H9 (cell line): ENCODE results near the gene MYOCD. TPM values are rescaled to one million over a fixed set of nuclear protein-coding genes. Genes with fewer than 3 reads are reported as not detected.

Experiments used
- DNase-seq: peaks from one replicate; pipeline ENCODE4 v3.0.0-alpha.2; 2017
- H2AFZ ChIP-seq: one replicate; pipeline ENCODE4 v1.6.1; 2013; ENCODE audit warnings: mild to moderate bottlenecking, low read length, control low read depth, moderate library complexity
- H2AK5ac ChIP-seq: 2 replicates; pipeline ENCODE4 v1.6.1; 2013; ENCODE audit warnings: low read length, control low read depth, mixed read lengths; ENCODE audit not compliant: insufficient read length
- H2BK120ac ChIP-seq: one replicate; pipeline ENCODE4 v1.6.1; 2013; ENCODE audit warnings: low read depth, mild to moderate bottlenecking, low read length, control low read depth, inconsistent platforms; ENCODE audit not compliant: poor library complexity, severe bottlenecking
- H2BK12ac ChIP-seq: 2 replicates; pipeline ENCODE4 v1.6.1; 2013; ENCODE audit warnings: low read length, control low read depth, mixed read lengths, low read depth; ENCODE audit not compliant: insufficient read length
- H2BK15ac ChIP-seq: 2 replicates; pipeline ENCODE4 v1.6.1; 2013; ENCODE audit warnings: low read depth, low read length, control low read depth
- H2BK20ac ChIP-seq: one replicate; pipeline ENCODE4 v1.6.1; 2013; ENCODE audit warnings: low read depth, mild to moderate bottlenecking, low read length, control low read depth, inconsistent platforms; ENCODE audit not compliant: poor library complexity, severe bottlenecking
- H2BK5ac ChIP-seq: 2 replicates; pipeline ENCODE4 v1.6.1; 2013; ENCODE audit warnings: low read length, control low read depth, mixed read lengths; ENCODE audit not compliant: insufficient read length
- H3K14ac ChIP-seq: 2 replicates; pipeline ENCODE4 v1.6.1; 2013; ENCODE audit warnings: low read length, control low read depth; ENCODE audit not compliant: insufficient read depth
- H3K18ac ChIP-seq: 2 replicates; pipeline ENCODE4 v1.6.1; 2013; ENCODE audit warnings: low read depth, mild to moderate bottlenecking, mixed read lengths, low read length, control low read depth; ENCODE audit not compliant: insufficient read length
- H3K23ac ChIP-seq: 2 replicates; pipeline ENCODE4 v1.6.1; 2013; ENCODE audit warnings: low read length, control low read depth, mixed read lengths, low read depth; ENCODE audit not compliant: insufficient read length
- H3K23me2 ChIP-seq: 2 replicates; pipeline ENCODE4 v1.6.1; 2013; ENCODE audit warnings: low read depth, mild to moderate bottlenecking, mixed read lengths, low read length, control low read depth; ENCODE audit not compliant: insufficient read length, poor library complexity, severe bottlenecking
- H3K27ac ChIP-seq: 2 replicates; pipeline ENCODE4 v1.5.1; 2013; ENCODE audit warnings: low read length, control low read depth, mixed read lengths, low read depth; ENCODE audit not compliant: insufficient read length
- H3K27me3 ChIP-seq: 2 replicates; pipeline ENCODE4 v1.6.1; 2013; ENCODE audit warnings: low read length, control low read depth, inconsistent platforms; ENCODE audit not compliant: insufficient read depth
- H3K4ac ChIP-seq: 2 replicates; pipeline ENCODE4 v1.6.1; 2013; ENCODE audit warnings: low read depth, mild to moderate bottlenecking, control low read depth, inconsistent platforms, low read length, moderate library complexity
- H3K4me1 ChIP-seq: 2 replicates; pipeline ENCODE4 v1.6.1; 2013; ENCODE audit warnings: low read length, control low read depth, inconsistent platforms; ENCODE audit not compliant: insufficient read depth
- H3K4me2 ChIP-seq: 2 replicates; pipeline ENCODE4 v1.6.1; 2013; ENCODE audit warnings: low read length, control low read depth, mixed read lengths; ENCODE audit not compliant: insufficient read length, insufficient read depth
- H3K56ac ChIP-seq: 2 replicates; pipeline ENCODE4 v1.6.1; 2013; ENCODE audit warnings: low read depth, mild to moderate bottlenecking, mixed read lengths, low read length, control low read depth; ENCODE audit not compliant: insufficient read length
- H3K79me1 ChIP-seq: 2 replicates; pipeline ENCODE4 v1.6.1; 2013; ENCODE audit warnings: low read depth, mild to moderate bottlenecking, moderate library complexity, low read length, control low read depth, inconsistent platforms; ENCODE audit not compliant: insufficient read depth, poor library complexity, severe bottlenecking
- H3K79me2 ChIP-seq: 2 replicates; pipeline ENCODE4 v1.6.1; 2013; ENCODE audit warnings: low read length, control low read depth, inconsistent platforms; ENCODE audit not compliant: insufficient read depth
- H3K9ac ChIP-seq: 2 replicates; pipeline ENCODE4 v1.6.1; 2013; ENCODE audit warnings: low read length, control low read depth, mixed read lengths; ENCODE audit not compliant: insufficient read length; ENCODE audit errors: extremely low read depth
- H3K9me3 ChIP-seq: one replicate; pipeline ENCODE4 v1.6.1; 2013; ENCODE audit warnings: low read depth, low read length, inconsistent platforms; ENCODE audit not compliant: control insufficient read depth
- H3T11ph ChIP-seq: one replicate; pipeline ENCODE4 v1.6.1; 2013; ENCODE audit warnings: mild to moderate bottlenecking, low read length, control low read depth, inconsistent platforms
- H4K20me1 ChIP-seq: one replicate; pipeline ENCODE4 v1.6.1; 2013; ENCODE audit not compliant: control insufficient read depth, insufficient read length, insufficient read depth
- H4K5ac ChIP-seq: 2 replicates; pipeline ENCODE4 v1.6.1; 2013; ENCODE audit warnings: low read depth, mild to moderate bottlenecking, mixed read lengths, low read length, control low read depth; ENCODE audit not compliant: insufficient read length
- H4K8ac ChIP-seq: replicated peaks from 2 replicates; pipeline ENCODE4 v1.6.1; 2013; ENCODE audit warnings: low read length, control low read depth, mixed read lengths, low read depth; ENCODE audit not compliant: insufficient read length
- H4K91ac ChIP-seq: 2 replicates; pipeline ENCODE4 v1.6.1; 2013; ENCODE audit warnings: low read depth, mild to moderate bottlenecking, moderate library complexity, mixed read lengths, low read length, control low read depth; ENCODE audit not compliant: insufficient read length
- H3K27ac Mint-ChIP-seq, 3 experiments: 2 replicates in 2 of 3; 3 replicates in 1 of 3; pipeline ENCODE4 v1.8.0; 2020 to 2021; ENCODE audit warnings: mixed read lengths in 3 of 3, mild to moderate bottlenecking in 1 of 3, moderate library complexity in 1 of 3
- H3K27me3 Mint-ChIP-seq: 2 replicates; pipeline ENCODE4 v1.8.0; 2021; ENCODE audit warnings: low read depth, mild to moderate bottlenecking, moderate library complexity, mixed read lengths
- H3K36me3 Mint-ChIP-seq, 3 experiments: 2 replicates in 2 of 3; 3 replicates in 1 of 3; pipeline ENCODE4 v1.8.0; 2020 to 2021; ENCODE audit warnings: low read depth in 3 of 3, mixed read lengths in 3 of 3; ENCODE audit not compliant: insufficient read depth in 1 of 3
- H3K4me1 Mint-ChIP-seq, 2 experiments: 2 replicates each; pipeline ENCODE4 v1.8.0; 2020; ENCODE audit warnings: mixed read lengths in 2 of 2
- H3K4me3 Mint-ChIP-seq, 2 experiments: 2 replicates in 1 of 2; 3 replicates in 1 of 2; pipeline ENCODE4 v1.8.0; 2020 to 2021; ENCODE audit warnings: mild to moderate bottlenecking in 2 of 2, mixed read lengths in 2 of 2, moderate library complexity in 1 of 2
- H3K9me3 Mint-ChIP-seq, 2 experiments: 2 replicates in 1 of 2; 3 replicates in 1 of 2; pipeline ENCODE4 v1.8.0; 2020; ENCODE audit warnings: mild to moderate bottlenecking in 2 of 2, mixed read lengths in 2 of 2, moderate library complexity in 1 of 2
- CTCF ChIP-seq: fragments of 200-600 bp; sonication (generic); conservative IDR thresholded peaks from 3 replicates; pipeline ENCODE4 v1.8.0; 2021; ENCODE audit warnings: antibody characterized with exemption, mild to moderate bottlenecking
- WGBS: extraction: QIAGEN DNeasy Blood & Tissue Kit; methylation state at CpG from one replicate; pipeline ENCODE4 v1.1.7; 2013; ENCODE audit warnings: missing lambda C conversion rate, low lambda C conversion rate, mixed read lengths; ENCODE audit not compliant: insufficient read length; ENCODE audit errors: extremely low coverage; 5-methylcytosine and 5-hydroxymethylcytosine counted together
- total RNA-seq: library from RNA; stranded (reverse); gene quantifications from 2 replicates; pipeline ENCODE4 v1.2.1, GENCODE V29; 2021

MYOCD gene
- total RNA-seq, 1 experiment from 2014 or later: 0.17 TPM

- H2AK5ac ChIP-seq: no peak overlapping the region
- no peak overlapping the region for H2BK5ac ChIP-seq
- H2BK20ac ChIP-seq: no peak overlapping the region
- no peaks in the 10 kb centered on the region for H3K23me2 ChIP-seq
- no peak overlapping the region for H3K27ac ChIP-seq
- no peak overlapping the region for H3K9ac ChIP-seq
- DNase-seq: peak; percentile 48
- WGBS: no CpG with 5 or more reads among the region's 4 CpGs
- no peaks in the 10 kb centered on the region for H3K79me1 ChIP-seq
- no peak for TF ChIP-seq CTCF
- H2BK120ac ChIP-seq: no peak overlapping the region
- H2BK12ac ChIP-seq: no peak overlapping the region
- peaks cover 16% of the 10 kb centered on the region; the same call in 1 of the 2 replicates for H3K4me1 ChIP-seq
- no peak overlapping the region for H2BK15ac ChIP-seq
- H2AFZ ChIP-seq: no peak overlapping the region
- H3K27me3 Mint-ChIP-seq: no peaks in the 10 kb centered on the region
- no peaks in the 10 kb centered on the region for H3K9me3 Mint-ChIP-seq
- no peak overlapping the region for H3K56ac ChIP-seq
- H3K4me2 ChIP-seq: no peak overlapping the region
- no peak overlapping the region for H3K14ac ChIP-seq
- no peak overlapping the region for H3T11ph ChIP-seq
- H3K4me1 Mint-ChIP-seq: peaks cover 36 to 39% of the 10 kb centered on the region in 2 experiments
- no peak overlapping the region for H3K18ac ChIP-seq
- no peak overlapping the region for H4K5ac ChIP-seq
- no peak overlapping the region for H3K4me3 Mint-ChIP-seq
- no peak overlapping the region for H3K23ac ChIP-seq
- no peak overlapping the region for H4K91ac ChIP-seq
- H3K9me3 ChIP-seq: no peaks in the 10 kb centered on the region
- H3K4ac ChIP-seq: no peak overlapping the region
- no peaks in the 10 kb centered on the region for H3K79me2 ChIP-seq
- H3K36me3 Mint-ChIP-seq: no peaks in the 10 kb centered on the region
- no peaks in the 10 kb centered on the region for H4K20me1 ChIP-seq
- H3K27ac Mint-ChIP-seq: no peak overlapping the region
- no peaks in the 10 kb centered on the region for H3K27me3 ChIP-seq
- H4K8ac ChIP-seq: no peak overlapping the region
These were observed 40.6 kb upstream of the MYOCD start for GRCh38 chr17:12625092-12625491.
